Stomach (tissue), 4 donors: ENCODE measurements around the gene HYAL1.

Experiments used
- POLR2A ChIP-seq, 4 donors: fragments of 450-650 bp; IDR thresholded peaks; one replicate each; pipeline ENCODE4 v1.6.1; 2016; ENCODE audit warnings: antibody characterized with exemption in 4 of 4, control low read depth in 2 of 4, mild to moderate bottlenecking in 1 of 4, moderate library complexity in 1 of 4
- POLR2AphosphoS5 ChIP-seq, 3 donors: sonication (generic); formaldehyde crosslinking; IDR thresholded peaks; one replicate each; pipeline ENCODE4 v1.6.1; 2016; ENCODE audit warnings: antibody characterized with exemption in 3 of 3
- TF ChIP-seq, protein P1 (sequence below), 7 experiments: fragments of 450-650 bp in 4 of 7; fragments of 200-600 bp in 3 of 7; sonication (generic) in 3 of 7; IDR thresholded peaks; one replicate each; pipeline ENCODE4 v1.5.1; 2016 to 2019; ENCODE audit warnings: antibody characterized with exemption in 7 of 7, control low read depth in 2 of 7, mild to moderate bottlenecking in 1 of 7

DNA sequence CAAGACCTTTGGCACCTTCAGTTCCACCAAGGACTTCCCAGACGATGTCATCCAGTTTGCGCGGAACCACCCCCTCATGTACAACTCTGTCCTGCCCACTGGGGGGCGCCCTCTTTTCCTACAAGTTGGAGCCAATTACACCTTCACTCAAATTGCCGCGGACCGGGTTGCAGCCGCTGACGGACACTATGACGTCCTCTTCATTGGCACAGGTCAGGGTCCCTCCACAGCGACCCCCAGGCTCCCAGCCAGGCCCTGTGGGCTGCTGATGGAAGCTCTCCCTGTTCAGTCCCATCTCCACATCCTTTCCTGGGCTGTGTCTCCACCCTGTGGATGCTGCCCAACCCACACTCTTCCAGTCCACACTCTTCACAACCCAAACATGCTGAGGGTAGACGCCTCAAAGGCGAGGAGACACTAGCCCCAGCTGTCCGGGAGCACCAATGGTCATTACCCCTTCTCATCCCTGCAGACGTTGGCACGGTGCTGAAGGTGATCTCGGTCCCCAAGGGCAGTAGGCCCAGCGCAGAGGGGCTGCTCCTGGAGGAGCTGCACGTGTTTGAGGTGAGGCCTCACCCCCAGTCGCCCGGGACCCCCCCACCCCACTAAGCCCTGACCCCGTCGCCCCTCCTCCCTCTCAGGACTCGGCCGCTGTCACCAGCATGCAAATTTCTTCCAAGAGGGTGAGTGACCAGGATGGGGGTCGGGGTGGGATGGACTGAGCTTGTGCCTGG is 28.8 kb downstream of the HYAL1 start:
- TF ChIP-seq, protein P1, sequence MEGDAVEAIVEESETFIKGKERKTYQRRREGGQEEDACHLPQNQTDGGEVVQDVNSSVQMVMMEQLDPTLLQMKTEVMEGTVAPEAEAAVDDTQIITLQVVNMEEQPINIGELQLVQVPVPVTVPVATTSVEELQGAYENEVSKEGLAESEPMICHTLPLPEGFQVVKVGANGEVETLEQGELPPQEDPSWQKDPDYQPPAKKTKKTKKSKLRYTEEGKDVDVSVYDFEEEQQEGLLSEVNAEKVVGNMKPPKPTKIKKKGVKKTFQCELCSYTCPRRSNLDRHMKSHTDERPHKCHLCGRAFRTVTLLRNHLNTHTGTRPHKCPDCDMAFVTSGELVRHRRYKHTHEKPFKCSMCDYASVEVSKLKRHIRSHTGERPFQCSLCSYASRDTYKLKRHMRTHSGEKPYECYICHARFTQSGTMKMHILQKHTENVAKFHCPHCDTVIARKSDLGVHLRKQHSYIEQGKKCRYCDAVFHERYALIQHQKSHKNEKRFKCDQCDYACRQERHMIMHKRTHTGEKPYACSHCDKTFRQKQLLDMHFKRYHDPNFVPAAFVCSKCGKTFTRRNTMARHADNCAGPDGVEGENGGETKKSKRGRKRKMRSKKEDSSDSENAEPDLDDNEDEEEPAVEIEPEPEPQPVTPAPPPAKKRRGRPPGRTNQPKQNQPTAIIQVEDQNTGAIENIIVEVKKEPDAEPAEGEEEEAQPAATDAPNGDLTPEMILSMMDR (IDR thresholded peaks at IDR 0.05), result peak in 5 of 7 experiments; percentile 68 to 88 (median 74)
- TF ChIP-seq POLR2A (IDR thresholded peaks at IDR 0.05) (no peak), POLR2AphosphoS5 (IDR thresholded peaks at IDR 0.05) (peak in 1 of 3 donors; percentile 34)
